HG03175 (cell line): ENCODE results near the gene TJAP1.
"Not testable (repeated sequence)": the region's sequence is repeated elsewhere in the genome, so short reads cannot be mapped to it uniquely, and the experiment has no call there.

Experiments used
- ATAC-seq: cut with Tn5 transposase; IDR thresholded peaks from one replicate; pipeline ENCODE4 v1.9.1; 2021; ENCODE audit warnings: mild to moderate bottlenecking, moderate library complexity; ENCODE audit not compliant: unreplicated experiment

Gene TJAP1

DNA sequence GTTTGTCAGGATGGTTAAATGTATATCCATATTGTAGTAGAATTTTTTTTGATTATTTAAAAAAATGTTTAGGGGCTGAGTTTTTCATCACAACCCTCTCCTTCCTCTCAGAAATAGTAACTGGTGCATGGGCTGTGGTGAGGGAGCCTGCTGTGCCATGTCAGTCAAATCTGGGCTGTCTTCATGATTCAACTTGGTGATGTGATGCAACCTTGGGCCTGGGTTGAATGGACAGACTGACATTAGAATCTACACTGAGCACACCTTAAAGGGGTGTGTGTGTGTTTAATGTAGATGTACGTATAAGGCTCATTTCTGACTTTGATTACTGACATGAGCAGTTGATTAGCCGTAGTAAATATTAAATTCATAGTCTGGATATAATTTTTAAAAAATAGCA is 3.7 kb downstream of the TJAP1 start:
- no peak for ATAC-seq

DNA sequence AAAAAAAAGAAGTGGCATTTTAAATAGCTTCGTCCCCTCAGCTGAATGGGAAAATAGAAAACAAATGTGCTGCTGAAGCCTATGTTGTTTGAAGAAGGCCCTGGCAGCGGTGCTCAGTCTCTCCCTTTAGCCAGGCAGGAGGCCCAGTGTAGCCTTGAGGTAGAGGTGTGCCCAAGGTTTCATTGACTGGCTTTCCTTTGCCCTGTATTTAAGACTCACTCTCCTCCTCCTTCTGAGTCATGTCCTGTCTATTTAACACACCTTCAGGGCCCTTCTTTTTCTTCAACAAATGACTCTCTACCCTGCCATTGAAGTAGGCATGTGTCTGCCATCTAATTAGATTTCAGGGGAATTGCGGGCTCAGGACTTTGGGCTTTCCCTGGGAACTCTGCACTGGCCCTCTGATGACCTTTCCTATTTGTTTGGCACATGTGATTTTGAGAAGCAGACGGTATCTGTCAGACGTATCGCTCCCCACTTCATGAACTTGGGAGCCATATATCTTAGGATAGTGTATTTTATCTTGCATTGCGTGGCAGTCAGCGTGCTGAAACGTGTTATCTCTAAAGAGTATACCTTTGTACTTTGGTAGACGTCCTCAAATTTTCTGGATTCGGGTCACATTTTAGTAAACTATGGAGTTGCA is 4.3 kb downstream of the TJAP1 start:
- ATAC-seq: no peak

DNA sequence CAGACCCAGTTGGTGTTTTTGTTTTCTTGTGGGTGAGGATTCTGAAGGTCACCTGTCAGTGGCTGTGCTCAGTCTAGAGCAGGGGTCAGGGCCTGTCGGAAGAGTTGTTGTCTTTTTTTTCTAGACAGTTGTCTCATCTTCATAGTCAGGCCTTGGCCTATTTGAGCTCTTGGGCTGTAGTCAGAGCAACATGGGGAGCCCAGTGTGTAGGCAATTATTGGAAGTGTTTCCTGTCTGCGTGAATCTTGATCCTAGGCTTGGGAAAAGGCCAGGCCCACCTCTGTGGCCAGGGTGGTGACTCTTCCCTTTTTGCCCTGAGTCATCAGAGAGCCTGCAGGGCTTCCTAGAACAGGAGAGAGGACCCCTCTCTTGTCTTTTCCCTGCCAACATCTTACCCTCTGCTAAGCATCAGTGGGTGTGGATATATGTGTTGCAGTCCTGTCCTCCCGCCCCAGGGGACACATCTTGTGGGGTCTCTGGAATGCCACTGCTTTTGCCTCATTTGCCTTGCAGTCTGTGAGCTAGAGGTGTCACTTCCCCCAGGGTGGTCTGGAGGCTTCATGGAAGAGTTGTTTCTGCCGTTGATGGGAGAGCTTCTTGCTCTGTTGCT is 11.4 kb downstream of the TJAP1 start:
- no peak for ATAC-seq

DNA sequence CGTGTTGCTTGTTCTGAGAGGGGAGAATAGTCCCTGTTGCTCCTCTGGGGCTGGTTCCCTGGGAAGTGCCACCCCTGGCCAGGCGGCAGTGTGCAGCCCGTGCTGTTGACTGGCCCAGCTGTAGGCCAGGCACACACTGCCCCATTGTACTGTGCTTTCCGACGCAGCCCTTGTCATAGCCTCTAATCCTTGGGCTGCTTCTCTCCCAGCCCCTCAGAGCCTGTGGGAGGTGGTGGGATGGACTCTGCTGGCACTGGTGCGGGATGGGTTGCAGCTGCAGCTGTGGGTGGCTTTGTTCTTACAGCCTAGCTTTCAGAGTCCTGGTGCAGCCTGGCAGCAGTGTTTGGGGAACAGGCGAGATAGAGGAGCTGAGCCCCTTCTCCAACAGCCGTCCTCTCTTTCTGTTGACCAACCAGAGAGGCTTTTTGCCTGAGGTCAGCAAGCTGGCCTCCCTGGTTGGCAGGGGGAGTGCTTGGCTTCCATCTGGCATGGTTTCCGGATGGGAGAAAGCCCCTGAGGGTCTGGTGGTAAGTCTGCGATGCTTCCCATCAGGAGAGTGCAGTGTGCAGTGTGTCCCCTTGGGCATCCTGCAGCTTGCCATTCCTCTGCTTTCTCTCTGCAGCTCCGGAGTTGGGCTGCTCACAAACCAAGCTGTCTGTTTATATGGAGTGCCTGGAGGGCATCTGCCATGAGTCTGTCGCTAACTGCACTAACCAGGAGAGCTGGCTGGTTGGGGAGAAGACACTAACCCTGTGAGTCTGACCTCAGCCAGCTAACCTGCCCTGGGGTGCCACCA is 12.1 kb downstream of the TJAP1 start:
- no peak for ATAC-seq

DNA sequence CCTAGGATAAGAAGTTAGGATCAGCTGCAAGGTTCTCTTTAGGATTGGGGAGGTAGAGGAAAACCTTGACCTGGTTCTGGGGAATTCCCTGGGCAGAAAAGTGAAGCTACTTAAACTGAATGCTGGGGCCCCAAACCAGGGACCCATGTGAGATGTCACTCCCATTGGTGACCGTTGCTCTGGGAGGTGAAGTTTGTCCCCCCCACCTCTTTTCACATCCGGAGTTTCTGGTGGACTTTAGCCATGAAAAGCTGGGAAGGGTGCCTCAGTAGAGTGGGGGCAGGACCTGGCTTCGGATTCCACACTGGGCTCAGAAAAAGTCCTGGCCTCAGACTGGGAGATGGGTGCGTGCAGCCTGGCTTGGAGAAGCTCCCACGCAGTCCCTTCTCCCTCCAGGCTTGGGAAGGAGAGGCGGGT is 13.2 kb downstream of the TJAP1 start:
- ATAC-seq: no peak

DNA sequence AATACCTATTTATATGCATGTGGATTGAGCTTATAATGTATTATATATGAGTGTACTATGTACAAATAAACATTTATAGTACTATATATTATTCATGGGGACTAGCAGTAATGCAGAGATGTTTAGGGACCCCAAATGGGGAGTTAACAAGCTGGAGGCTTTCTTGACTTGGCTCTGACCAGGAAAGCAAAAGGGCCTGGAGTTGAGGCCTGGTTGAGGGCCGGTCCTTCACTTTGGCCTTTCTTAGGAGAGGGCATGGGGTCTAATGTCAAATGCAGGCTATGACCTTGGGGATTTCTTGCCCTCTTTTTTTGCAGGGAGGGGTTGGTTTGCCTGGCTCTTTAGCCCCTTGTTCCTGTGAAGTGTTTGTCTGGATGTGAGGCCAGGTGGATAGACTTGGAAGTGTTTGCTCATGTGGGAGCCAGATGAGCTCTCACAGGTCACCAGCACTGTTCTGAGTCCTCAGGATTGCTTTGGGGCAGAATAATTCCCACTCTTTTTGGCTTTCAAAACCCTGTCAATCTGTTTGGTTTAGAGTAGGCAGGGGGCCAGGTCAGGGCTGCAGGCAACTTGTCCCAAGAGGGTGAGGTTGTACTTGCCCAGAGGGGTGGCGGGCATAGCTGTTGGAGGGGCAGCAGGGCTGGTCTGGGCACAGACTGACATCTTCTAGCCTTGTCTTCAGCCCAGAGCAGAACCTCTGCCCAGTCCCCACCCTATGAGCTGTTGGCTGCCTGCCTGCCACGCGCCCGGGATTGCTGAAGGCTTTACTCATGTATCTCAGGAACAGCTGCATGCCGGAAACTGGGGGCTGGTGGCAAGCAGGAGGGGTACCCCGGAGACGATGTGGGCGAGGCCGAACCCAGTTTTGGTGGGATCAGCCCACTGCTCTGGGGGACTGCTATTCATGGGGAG is 14.6 kb downstream of the TJAP1 start:
- no peak for ATAC-seq

DNA sequence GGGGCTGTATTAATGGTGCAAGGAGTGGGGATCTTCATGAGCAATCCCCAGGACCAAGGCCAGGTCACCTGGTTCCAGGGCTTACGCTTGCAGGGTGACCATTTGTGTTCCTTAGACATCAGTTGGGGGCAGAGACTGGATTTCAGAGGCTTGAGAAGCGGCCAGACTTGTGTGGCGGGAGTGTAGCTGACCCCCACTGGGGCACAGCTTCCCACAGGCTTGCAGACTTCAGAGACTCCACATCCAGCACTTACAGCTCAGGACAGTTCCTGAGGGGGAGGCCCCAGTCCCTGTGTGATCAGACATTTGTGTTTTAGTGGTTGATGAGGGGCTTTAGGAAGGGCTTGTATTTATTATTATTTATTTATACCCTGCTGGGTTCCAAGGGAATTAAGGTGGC is 15.3 kb downstream of the TJAP1 start:
- no peak for ATAC-seq

DNA sequence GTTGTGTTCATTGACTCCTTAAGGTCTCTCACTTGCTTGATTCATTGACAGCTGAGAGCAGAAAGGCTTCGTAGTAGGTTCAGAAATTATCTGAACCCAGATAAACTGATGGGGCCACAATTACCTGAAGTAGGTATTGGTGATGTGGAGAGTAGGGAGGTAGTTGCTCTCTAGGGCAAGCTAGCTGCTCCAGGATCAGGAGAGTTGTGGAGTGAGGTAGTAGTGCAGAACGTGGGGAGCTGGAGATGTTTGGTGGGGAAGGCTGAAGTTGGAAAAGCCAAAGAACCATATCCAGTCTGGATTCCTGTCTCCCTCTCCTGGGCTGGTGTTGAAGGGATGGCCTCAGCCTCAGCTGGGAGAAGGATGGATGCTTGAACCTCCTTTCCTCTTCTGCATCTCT is 15.9 kb downstream of the TJAP1 start:
- no peak for ATAC-seq

DNA sequence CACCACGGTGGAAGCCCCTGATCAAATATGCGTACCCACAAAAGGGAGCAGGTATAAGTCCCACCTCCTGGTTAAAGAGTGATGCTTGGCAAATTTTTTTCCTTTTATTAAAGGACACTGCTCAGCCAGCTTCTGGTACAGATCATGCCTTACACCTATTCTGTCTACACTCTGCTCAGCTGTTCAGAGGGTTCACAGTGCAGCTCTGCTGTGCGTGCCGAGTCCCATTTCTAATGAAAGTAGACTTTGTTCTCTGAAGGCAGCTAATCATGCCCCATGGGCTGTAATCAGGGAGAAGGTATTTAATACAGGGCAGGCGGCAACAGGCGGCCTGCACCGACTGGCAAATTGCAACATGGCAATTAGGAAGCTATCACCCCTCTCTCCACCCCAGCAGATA is 16.5 kb downstream of the TJAP1 start:
- no peak for ATAC-seq

DNA sequence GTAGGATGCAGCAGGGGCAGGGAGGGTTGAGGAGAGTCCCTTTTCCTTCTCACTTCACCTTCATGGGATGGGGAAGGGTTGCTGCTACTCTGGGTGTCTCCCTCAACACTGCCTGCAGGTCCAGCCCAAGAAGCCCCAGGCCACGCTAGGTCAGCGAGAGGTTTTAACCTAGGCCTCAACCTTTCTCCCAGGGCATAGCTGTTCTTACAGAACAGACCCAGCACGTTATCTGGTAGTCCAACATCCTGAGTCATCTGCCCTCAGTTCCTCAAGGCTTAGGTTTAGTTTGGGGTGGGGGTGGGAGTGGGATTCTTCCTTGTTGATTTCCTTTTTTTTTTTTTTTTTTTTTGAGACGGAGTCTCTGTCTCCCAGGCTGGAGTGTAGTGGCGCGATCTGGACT is 17.0 kb downstream of the TJAP1 start:
- no peak for ATAC-seq

DNA sequence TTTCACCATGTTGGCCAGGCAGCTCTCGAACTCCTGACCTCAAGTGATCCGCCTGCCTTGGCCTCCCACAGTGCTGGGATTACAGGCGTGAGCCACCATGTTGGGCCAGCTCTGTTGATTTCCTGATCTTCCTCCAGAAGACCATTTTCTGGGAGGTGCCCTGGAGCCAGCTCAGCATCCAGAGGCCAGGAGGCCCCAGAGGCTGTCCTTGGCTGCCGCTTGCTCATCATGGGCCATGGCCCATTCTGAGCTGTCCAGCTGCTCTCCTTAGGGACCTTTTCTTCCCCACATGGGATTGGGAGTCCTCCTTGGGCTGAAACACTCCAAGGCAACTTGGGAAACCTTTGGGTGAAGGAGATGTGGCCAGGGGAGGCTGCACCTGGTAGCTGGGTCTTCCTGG is 17.4 kb downstream of the TJAP1 start:
- ATAC-seq: no peak

DNA sequence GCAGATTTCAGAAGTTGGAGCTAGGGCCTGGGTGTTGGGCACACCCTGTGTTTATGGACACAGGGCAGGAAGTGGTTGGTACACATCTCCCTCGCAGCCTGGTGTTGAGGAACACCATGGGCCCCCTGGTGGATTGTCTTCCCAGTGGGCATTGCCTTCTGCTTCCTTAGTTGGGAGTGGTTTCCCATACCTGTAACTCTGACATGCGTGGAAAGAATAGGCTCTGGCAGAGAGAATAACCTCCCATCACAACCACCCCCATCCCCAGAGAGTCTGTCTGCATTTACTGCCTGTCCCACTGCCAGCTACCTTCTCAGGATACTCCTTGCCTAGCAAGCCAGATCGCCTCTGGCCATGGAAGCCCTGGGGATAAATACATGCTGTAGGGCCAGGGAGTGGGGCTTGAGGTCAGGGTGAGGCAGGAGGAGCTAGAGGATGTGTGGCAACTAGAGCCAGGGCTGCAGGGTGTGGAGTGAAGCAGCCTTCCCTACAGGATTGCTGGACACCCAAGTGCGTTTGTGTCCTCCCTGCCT is 18.1 kb downstream of the TJAP1 start:
- no peak for ATAC-seq

DNA sequence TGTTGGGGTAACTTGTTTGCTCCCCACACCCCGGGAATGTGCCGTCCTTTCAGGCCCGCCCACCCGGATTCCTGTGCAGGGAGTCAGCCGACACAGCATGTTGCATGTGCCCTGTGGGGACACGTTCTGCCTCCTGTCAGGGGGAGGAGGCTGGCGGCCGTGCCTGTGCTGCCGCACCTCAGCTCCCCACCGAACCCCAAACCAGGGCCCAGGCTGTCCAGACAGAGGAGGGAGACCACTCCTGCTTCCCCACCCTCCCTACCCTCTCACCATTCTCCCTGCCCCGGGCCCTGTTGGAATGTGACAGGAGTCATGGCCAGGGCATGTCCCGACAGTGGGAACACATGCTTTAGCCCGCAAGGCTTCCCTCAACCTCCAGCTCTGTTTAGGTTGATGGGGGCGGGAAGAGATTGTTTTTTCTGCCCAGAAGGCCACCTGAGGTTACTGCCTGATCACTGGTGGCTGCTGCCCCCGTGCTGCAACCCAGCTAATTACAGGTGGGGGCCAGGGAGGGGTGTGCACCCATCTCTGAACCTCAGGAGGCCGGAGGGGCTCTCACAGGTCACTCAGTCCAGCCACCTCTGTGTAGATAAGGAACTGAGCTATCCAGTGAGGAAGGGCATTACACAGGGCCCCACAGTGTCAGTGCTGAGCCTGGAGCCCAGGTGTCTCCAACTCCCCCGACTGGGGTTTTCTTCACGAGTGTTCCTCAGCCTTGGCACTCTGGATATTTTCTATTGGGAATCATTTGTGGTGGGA is 19.2 kb downstream of the TJAP1 start:
- ATAC-seq: no peak

DNA sequence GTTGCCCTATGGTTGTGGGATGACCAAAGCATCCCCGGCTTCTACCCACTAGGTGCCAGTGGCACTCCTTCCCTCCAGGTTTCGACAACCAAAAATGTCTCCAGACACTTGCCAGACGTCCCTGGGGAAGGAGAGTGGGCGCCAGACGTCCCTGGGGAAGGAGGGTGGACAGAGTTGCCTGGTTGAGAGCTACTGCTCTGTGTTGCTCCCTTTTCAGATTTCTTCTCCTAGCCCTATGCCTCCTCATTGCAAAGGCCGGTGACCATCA is 19.7 kb downstream of the TJAP1 start:
- ATAC-seq: no peak

DNA sequence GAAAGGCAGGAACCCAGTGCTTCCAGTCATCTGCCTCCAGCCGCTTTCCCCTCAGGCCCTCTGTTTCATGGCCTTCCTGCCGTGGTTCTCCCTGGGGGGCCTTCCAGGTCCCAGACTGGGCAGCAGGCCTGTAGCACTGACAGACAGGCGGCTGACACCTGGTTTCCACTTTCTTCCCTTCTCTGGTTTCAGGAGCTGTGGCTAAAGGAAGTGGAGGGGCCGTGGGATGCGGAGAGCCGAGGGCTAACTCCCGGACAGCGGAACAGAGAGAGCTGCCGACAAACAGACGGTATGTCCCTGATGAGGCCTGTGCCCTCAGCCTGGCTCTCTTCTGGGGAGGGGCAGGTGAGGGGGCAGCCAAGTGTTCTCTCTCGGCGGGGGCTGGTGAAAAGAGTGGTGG is 20.3 kb downstream of the TJAP1 start:
- ATAC-seq: no peak

DNA sequence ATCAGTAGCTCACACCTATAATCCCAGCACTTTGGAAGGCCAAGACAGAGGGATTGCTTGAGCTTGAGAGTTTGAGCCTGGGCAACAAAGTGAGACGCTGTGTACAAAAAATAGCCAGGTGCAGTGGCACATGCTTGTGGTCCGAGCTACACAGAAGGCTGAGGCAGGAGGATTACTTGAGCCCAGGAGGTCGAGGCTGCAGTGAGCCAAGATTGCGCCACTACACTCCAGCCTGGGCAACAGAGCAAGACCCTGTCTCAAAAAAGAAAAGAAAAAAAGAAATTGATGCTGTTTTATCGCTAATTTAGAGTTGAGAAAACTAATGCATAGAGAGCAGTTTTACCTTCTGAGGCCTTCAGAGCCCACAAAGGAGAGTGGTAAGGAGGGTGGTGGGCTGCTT is 20.9 kb downstream of the TJAP1 start:
- ATAC-seq: not testable (repeated sequence)

DNA sequence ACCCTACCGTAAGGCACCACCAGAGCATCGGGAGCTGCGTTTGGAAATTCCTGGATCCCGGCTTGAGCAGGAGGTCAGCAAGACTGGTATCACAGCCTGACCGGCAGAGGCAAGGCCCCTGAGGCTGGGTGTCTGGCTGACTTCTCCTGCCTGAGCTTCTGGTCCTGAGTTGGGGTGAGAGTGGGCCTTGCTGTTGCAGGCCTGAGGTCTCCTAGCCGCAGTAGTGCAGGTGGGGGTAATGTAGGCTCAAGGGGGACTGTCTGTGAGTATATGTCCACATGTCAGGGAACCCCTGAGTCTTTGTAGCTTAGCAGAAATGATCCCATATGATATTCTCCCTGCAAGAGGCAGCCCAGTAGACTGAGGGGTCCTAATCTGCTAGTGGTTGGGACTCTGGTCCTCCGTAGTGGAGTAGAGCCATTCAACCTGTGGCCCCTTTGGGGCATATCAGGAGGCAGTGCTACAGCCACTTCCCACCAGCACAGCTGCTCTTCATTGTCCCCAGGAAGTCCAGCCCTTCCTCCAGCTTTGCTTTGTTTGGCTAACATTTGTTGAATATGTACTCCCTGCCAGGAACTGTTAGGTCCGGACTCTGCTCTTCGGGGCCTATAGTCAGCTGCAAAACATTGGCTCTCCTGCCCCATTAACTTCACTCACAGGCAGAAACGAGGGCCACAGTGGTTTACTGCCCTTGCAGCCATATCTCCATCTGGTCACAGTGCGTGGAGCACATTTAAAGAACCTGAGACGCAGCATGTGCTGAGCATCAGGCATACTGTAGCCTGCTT is 21.9 kb downstream of the TJAP1 start:
- ATAC-seq: no peak

DNA sequence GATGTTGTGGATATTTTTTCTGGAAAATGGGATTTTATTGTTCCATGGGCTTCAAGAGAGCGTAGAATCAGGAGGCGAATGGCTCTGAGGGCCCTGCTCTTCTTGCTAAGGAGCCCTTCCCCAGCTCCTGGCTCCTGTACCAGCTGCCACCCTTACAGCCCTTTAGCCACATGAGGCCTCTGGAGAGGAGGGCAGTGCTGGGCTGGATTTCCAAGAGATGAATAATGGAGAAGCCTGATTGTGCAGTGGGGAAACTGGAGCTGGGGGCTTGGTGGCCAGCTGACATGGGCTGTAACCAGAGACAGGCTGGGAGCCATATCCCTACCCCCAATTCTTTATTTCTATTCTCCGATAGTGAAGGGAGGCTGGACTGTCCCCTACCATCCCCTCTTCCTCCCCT is 23.6 kb downstream of the TJAP1 start:
- ATAC-seq: no peak

DNA sequence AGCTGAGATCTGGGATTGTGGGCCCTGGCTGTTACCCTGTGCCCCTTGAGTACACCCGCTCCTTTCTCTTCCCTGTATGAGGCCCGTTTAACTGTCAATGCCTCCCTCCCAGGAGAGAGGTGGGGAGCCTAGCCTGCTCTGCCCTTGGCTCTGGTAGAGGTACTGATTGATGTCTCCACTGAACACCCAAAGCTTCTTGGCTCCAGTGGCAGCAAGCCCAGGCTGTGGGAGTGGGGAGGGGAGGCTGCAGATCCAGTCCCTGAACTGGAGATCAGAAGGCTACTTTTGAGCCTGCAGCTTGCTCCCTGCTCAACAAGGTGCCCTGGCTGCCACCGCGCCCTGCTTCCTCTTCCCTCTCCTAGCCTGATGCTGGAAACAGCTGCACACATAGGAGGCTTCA is 25.3 kb downstream of the TJAP1 start:
- no peak for ATAC-seq

DNA sequence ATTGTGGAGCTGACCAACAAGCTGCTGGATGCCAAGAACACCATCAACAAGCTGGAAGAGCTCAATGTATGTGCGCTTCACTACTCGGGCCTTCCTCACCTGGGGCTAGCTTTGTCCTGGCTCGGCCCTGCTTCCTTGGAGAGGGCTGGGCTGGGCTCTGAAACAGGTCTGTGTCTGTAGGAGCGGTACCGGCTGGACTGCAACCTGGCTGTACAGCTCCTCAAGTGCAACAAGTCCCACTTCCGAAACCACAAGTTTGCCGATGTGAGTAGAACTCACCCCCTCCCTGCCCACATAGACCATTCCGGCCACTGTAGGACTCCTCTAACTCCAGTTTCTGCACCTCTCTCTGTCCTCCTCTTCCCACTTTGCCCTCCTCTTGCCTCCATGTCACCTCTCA is 26.1 kb downstream of the TJAP1 start:
- no peak for ATAC-seq
